Naive B cell (primary cell): ENCODE measurements around the gene MAB21L1. TPM values are rescaled to one million over a fixed set of nuclear protein-coding genes. Genes with fewer than 3 reads are reported as not detected.

Source experiments
- ATAC-seq, 2 donors: fragments of 150-1000 bp; cut with Tn5 transposase; 2 replicates each; pipeline ENCODE4 v1.10.0; 2021; ENCODE audit warnings: low read depth in 2 of 2, mild to moderate bottlenecking in 2 of 2, moderate library complexity in 2 of 2
- DNase-seq: peaks from one replicate; pipeline ENCODE4 v3.0.0; 2022
- H3K27ac Mint-ChIP-seq, 6 donors: one replicate each; pipeline ENCODE4 v1.8.0; 2020 to 2022; ENCODE audit warnings: mild to moderate bottlenecking in 6 of 6, mixed read lengths in 6 of 6, moderate library complexity in 5 of 6, inconsistent platforms in 2 of 6
- H3K27me3 Mint-ChIP-seq, 3 donors: one replicate each; pipeline ENCODE4 v1.8.0; 2021 to 2022; ENCODE audit warnings: mixed read lengths in 3 of 3, mild to moderate bottlenecking in 1 of 3
- H3K36me3 Mint-ChIP-seq, 2 donors: one replicate each; pipeline ENCODE4 v1.8.0; 2020 to 2022; ENCODE audit warnings: mixed read lengths in 2 of 2, inconsistent platforms in 1 of 2, mild to moderate bottlenecking in 1 of 2
- H3K4me1 Mint-ChIP-seq, 3 donors: one replicate each; pipeline ENCODE4 v1.8.0; 2020 to 2022; ENCODE audit warnings: mixed read lengths in 3 of 3, inconsistent platforms in 1 of 3, mild to moderate bottlenecking in 1 of 3, moderate library complexity in 1 of 3
- H3K4me3 Mint-ChIP-seq, 8 donors: one replicate each; pipeline ENCODE4 v1.8.0; 2020 to 2022; ENCODE audit warnings: mild to moderate bottlenecking in 8 of 8, mixed read lengths in 8 of 8, moderate library complexity in 8 of 8, inconsistent platforms in 2 of 8
- H3K9me3 Mint-ChIP-seq, 7 donors: one replicate each; pipeline ENCODE4 v1.8.0; 2020 to 2022; ENCODE audit warnings: mixed read lengths in 7 of 7, mild to moderate bottlenecking in 5 of 7, inconsistent platforms in 2 of 7, moderate library complexity in 1 of 7
- polyA plus RNA-seq, 6 donors: library from polyadenylated mRNA; unstranded; fragments of 300-500 nt; fragmentation: Illumina TruSeq; gene quantifications; one replicate each; pipeline ENCODE4 v1.2.3, GENCODE V29; 2021; ENCODE audit warnings: low read depth in 6 of 6

Gene MAB21L1
- polyA plus RNA-seq, result not detected

DNA sequence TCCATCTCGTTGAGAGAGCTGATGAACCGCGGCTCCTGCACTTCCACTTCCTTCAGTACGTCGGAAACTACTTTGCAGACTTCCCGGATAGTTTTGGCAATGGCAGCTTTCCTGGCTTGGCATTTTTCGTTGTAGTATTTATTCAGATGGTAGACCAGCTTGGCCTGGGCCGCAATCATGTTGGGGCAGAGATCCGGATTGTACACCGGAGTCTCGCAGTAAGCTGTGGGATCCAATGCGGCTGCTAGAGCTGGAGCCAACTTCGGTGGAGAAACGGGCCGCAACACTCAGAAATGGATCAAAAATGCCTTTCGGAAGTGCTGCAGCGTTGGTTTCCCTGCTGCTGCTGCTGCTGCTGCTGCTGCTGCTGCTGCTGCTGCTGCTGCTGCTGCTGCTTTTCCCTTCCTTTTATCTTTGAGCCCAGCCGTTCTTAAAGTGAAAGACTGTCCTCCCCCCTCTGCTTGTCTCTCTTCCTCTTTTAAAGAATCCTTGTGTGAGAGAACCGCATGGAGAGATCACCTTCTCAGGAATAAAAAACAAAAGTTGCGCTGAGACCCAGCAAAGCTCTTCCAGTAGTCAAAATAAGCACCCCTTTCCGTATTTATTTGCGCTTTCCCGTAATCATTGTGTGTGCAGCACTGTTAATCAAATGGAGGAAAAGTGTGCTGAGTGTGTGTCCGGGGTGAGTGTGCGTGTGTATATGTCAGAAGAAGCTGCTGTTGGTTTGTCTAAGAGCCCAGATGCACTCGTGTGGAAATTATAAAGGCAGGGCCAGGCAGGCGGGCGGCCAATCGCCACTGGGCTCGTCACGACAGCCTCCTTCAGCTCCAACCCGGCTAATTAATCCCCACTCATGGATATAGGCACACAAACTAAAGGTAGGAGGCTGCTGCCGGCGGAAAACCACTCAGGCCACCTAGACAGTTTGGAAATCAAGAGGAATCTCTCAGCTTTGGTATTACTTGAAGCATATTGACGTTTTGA, at the start of gene MAB21L1:
Gene MAB21L1 (minus strand): TSS at position 730 of the 984 bp plus-strand sequence. CDS start 551 bp downstream, at position 179.
- Mint-ChIP-seq H3K27ac (peak within 1 kb of the TSS in 4 of 6 donors; percentile 54 to 78 (median 72)), H3K36me3 (peaks cover 5 to 19% of the 10 kb centered on the region in 2 donors), H3K9me3 (peaks cover 1 to 33% (median 18%) of the 10 kb centered on the region in 7 donors), H3K4me1 (peaks cover 25 to 42% (median 36%) of the 10 kb centered on the region in 3 donors), H3K27me3 (peaks cover 55 to 65% (median 60%) of the 10 kb centered on the region in 3 donors), H3K4me3 (peak within 1 kb of the TSS; percentile 70 to 92 (median 84))
- peak; percentile 28 for DNase-seq
- peak; percentile 32 to 47 for ATAC-seq

- H3K4me3 Mint-ChIP-seq, result no peak overlapping the region
- peaks cover 0 to 4% (median 0%) of the 10 kb centered on the region in 7 donors for H3K9me3 Mint-ChIP-seq
- ATAC-seq (no peak), DNase-seq (no peak)
- no peaks in the 10 kb centered on the region for H3K36me3 Mint-ChIP-seq
- H3K27me3 Mint-ChIP-seq, result no peaks in the 10 kb centered on the region
- no peaks in the 10 kb centered on the region for H3K4me1 Mint-ChIP-seq
- H3K27ac Mint-ChIP-seq, result no peak overlapping the region
Observed at GRCh38 chr13:35524171-35524570, 47.7 kb upstream of the MAB21L1 start.

DNA sequence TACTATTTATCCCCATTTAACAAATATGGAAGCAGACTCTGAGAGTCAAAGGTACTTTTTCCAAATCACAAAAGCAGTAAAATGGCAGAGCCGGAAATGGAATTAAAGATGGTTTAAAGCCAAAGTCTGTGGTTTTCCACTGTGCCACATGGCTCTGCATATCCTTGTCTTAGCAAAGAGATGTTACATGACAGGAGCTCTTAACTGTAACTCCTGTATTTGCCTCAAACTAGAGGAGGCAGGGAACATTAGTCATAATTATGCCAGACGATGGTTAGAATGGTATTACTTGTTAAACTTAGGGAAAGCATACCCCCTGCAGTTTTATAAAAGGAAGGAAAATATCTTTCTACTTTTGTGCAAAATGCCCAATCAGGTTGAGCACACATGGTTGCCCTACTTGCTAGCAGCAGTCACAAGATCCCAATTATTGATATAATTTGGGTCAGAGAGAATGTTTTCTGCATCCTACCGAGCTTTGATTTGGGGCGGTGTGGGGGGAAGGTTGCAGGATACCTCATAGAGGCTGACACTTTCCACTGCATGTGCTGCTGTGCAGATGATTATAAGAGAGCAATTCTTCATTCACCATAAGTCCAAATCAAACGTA, 42.0 kb upstream of the MAB21L1 start:
- no peak for ATAC-seq
- Mint-ChIP-seq H3K27me3 (peaks cover 0 to 3% (median 0%) of the 10 kb centered on the region in 3 donors), H3K9me3 (peaks cover 0 to 4% (median 1%) of the 10 kb centered on the region in 7 donors), H3K4me3 (no peak overlapping the region), H3K36me3 (no peaks in the 10 kb centered on the region), H3K27ac (no peak overlapping the region), H3K4me1 (no peaks in the 10 kb centered on the region)
- no peak for DNase-seq

- ATAC-seq (no peak), DNase-seq (no peak)
- Mint-ChIP-seq H3K4me1 (no peaks in the 10 kb centered on the region), H3K4me3 (no peak overlapping the region), H3K27ac (no peak overlapping the region), H3K27me3 (peaks cover 0 to 3% (median 0%) of the 10 kb centered on the region in 3 donors), H3K9me3 (peaks cover 0 to 3% (median 0%) of the 10 kb centered on the region in 7 donors), H3K36me3 (no peaks in the 10 kb centered on the region)
Observed at GRCh38 chr13:35514801-35515502, 38.5 kb upstream of the MAB21L1 start.

DNA sequence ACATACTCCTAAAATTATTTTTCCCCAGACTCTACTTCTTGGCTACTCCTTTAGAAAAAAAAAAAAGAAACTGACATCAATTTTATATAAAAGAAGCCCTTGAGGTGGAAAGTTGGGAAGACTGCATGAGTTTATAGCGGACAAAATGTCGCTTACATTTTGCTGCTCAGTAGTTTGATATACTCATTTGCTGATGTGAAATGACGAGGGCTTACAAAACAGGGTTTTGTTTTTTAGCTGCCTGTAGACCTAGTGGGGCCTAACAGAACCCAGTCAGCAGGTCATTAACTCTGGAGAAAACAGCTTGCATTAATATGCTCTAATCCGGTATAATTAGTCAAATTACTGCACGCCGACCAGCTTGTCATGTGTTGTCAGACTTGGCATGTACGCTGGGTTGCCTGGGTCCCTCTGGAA, 37.6 kb upstream of the MAB21L1 start:
- ATAC-seq, result no peak
- H3K36me3 Mint-ChIP-seq, result no peaks in the 10 kb centered on the region
- no peak for DNase-seq
- peaks cover 0 to 3% (median 0%) of the 10 kb centered on the region in 7 donors for H3K9me3 Mint-ChIP-seq
- no peak overlapping the region for H3K27ac Mint-ChIP-seq
- H3K4me3 Mint-ChIP-seq, result no peak overlapping the region
- H3K4me1 Mint-ChIP-seq, result no peaks in the 10 kb centered on the region
- peaks cover 0 to 3% (median 0%) of the 10 kb centered on the region in 3 donors for H3K27me3 Mint-ChIP-seq

- Mint-ChIP-seq H3K4me3 (no peak overlapping the region), H3K4me1 (no peaks in the 10 kb centered on the region), H3K27ac (no peak overlapping the region), H3K9me3 (peaks cover 0 to 3% (median 0%) of the 10 kb centered on the region in 7 donors), H3K27me3 (peaks cover 0 to 3% (median 0%) of the 10 kb centered on the region in 3 donors), H3K36me3 (no peaks in the 10 kb centered on the region)
- DNase-seq (no peak), ATAC-seq (no peak)
Observed at GRCh38 chr13:35512271-35512920, 35.9 kb upstream of the MAB21L1 start.

- Mint-ChIP-seq H3K4me3 (no peak overlapping the region), H3K4me1 (no peaks in the 10 kb centered on the region), H3K27me3 (no peaks in the 10 kb centered on the region), H3K36me3 (no peaks in the 10 kb centered on the region), H3K9me3 (no peaks in the 10 kb centered on the region), H3K27ac (no peak overlapping the region)
- no peak for DNase-seq
- ATAC-seq, result no peak
Observed at GRCh38 chr13:35502456-35502855, 26.0 kb upstream of the MAB21L1 start.

GRCh38 chr13:35501661-35502235, 25.3 kb upstream of the MAB21L1 start:
- no peaks in the 10 kb centered on the region for H3K36me3 Mint-ChIP-seq
- H3K4me3 Mint-ChIP-seq, result no peak overlapping the region
- no peaks in the 10 kb centered on the region for H3K9me3 Mint-ChIP-seq
- H3K4me1 Mint-ChIP-seq, result no peaks in the 10 kb centered on the region
- ATAC-seq (no peak), DNase-seq (no peak)
- no peaks in the 10 kb centered on the region for H3K27me3 Mint-ChIP-seq
- no peak overlapping the region for H3K27ac Mint-ChIP-seq

DNA sequence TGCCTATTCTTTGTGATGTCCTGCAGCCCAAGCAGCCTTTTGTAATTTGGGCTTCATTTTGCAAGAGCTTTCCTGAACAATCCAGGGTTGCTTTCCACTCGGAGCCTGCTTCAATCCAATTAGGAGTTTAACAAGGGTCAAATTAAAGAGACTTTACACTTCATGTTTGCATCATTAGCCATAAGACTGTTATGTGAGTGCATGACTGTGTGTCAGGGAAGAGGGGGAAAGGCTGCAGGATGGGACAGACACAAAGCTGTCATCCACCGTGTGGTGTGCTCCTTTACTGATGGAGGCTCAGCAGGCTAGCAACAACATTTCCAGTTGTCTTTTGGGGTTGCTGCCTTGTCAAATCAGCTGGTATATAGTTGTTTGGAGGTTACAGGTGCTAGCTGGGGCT, 23.7 kb upstream of the MAB21L1 start:
- Mint-ChIP-seq H3K27me3 (no peaks in the 10 kb centered on the region), H3K4me1 (no peaks in the 10 kb centered on the region), H3K4me3 (no peak overlapping the region), H3K27ac (no peak overlapping the region), H3K36me3 (peaks cover 0 to 4% of the 10 kb centered on the region in 2 donors), H3K9me3 (peaks cover 0 to 6% (median 0%) of the 10 kb centered on the region in 7 donors)
- ATAC-seq, result no peak
- DNase-seq, result no peak

DNA sequence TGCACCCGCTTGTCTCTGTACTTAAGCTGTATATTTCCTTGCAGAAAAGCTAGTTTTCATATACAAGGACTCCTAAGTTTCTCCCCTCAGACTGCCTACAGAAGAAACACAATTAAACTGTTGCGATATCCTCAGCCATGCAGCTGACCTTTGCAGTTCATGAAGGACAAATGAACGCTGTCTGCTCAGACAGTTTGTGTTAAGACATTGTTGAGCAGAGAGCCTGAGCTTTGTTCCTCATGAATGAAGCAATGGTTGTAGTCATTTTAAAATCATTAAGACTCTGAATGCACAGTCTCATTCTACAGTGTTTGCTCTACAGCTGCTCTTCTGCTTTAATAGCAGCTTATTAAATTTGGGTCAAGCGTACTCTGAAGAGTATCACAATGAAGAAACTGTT, 23.2 kb upstream of the MAB21L1 start:
- Mint-ChIP-seq H3K27me3 (no peaks in the 10 kb centered on the region), H3K36me3 (peaks cover 4 to 7% of the 10 kb centered on the region in 2 donors), H3K4me3 (no peak overlapping the region), H3K4me1 (no peaks in the 10 kb centered on the region), H3K9me3 (peaks cover 0 to 11% (median 3%) of the 10 kb centered on the region in 7 donors), H3K27ac (no peak overlapping the region)
- DNase-seq (no peak), ATAC-seq (no peak)

DNA sequence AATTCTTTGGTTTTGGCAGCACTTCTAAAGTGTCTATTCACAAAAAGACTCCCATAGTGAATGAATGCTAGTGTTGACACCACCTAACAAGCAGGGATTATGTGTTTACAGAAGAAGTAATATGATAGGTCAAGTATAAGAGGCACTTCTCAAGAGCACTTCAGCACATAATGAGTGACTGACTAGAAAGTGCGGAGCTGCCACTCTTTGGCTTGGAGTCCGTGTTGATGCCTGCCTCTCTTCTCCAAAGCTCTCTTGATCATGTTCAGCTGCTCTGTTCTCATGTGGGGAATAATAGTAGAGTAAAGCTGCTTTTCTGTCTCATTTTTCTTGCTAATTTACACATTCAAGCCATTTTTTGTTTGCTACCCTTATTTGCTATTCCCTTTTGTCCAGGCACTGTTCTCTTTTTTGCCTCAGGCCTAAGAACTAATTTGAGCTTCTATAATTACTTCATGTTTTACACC, 22.7 kb upstream of the MAB21L1 start:
- Mint-ChIP-seq H3K27me3 (no peaks in the 10 kb centered on the region), H3K4me3 (no peak overlapping the region), H3K4me1 (no peaks in the 10 kb centered on the region), H3K9me3 (peaks cover 0 to 15% (median 5%) of the 10 kb centered on the region in 7 donors), H3K27ac (no peak overlapping the region), H3K36me3 (peaks cover 7 to 9% of the 10 kb centered on the region in 2 donors)
- no peak for ATAC-seq
- DNase-seq, result no peak

DNA sequence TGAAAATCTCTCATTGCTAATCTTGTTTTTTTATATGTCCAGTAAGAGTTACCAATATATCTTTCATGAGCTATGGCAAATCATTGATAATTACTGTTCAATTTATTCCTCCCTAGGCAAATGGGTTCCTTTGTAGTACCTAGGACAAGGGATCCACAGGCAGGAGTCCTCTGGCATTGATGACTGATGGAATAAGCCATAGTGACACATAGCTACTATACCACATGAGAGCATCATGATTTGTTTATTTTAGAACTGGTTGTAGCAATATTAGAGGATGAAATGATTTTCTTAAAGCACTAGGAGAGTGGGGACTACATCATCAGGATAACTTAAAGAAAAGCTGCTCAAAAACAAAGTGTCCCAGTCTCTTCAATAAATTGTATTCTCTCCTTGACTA, 21.7 kb upstream of the MAB21L1 start:
- no peak for ATAC-seq
- H3K27me3 Mint-ChIP-seq, result no peaks in the 10 kb centered on the region

More for the DNA sequence above, 21.7 kb upstream of the MAB21L1 start:
- Mint-ChIP-seq H3K9me3 (peaks cover 0 to 19% (median 6%) of the 10 kb centered on the region in 7 donors), H3K27ac (no peak overlapping the region), H3K4me3 (no peak overlapping the region), H3K4me1 (no peaks in the 10 kb centered on the region), H3K36me3 (peaks cover 7 to 10% of the 10 kb centered on the region in 2 donors)
- no peak for DNase-seq
